GM19463 (cell line): ENCODE data around the gene ITGB6.

ENCODE experiments used
- ATAC-seq: cut with Tn5 transposase; IDR thresholded peaks from one replicate; pipeline ENCODE4 v1.9.1; 2021; ENCODE audit warnings: mild to moderate bottlenecking, moderate library complexity; ENCODE audit not compliant: unreplicated experiment

Gene ITGB6

DNA sequence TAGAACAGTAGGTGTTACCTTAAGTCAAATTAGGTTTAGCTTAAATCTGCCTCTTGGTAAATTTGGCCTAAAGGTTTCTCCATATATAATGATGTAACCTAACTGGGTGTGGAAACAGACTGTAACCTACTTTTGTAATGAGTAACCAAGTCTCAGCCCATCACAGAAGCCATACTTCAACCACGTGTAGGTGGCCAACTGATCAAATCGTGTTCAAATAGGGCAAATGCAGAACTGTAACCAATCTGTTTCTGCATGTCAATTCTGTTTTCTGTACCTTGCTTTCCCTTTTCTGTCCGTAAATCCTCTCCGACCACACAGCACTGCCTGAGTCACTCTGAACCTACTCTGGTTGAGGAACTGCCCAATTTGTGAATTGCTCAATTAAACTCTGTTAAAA is 103.7 kb downstream of the ITGB6 start:
- peak; percentile 78 for ATAC-seq

DNA sequence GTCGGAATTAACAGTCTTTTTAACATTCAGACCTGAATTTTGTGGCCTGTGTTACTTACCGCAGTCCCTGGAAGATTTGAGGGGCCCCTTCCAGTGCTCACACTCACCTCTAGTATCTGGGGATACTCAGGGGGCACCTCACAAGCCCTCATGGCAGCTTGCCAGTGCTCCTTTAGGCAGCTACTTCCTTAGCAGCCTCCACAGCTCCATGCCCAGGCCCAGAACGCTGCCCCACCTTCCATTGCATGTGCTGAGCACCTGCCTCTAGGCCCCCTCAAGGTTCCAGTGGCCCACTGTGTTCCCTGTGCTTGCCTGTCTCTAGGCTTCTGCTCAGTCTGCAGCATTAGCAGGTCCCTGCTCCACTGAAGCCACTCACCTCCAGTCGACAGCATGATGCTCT is 107.6 kb downstream of the ITGB6 start:
- no peak for ATAC-seq

DNA sequence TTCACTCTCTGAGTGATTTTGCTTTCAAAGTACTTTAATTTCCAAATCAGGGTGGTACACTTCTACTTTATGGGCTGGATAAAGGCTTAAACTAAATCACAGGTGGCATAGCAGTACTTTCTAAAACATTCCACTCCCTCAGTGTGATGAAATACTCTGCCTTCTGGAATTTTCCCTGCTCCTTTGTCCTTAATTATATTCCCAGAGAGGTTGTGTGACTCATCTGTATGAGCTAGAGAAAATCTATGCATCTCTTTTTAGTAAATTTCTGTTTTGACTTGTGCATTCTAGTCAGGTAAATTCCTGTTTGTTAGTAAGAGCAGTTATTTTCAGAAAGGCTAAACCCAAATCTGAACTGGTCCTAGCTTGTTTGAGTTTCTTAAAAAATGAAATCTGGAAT is 108.7 kb downstream of the ITGB6 start:
- no peak for ATAC-seq

DNA sequence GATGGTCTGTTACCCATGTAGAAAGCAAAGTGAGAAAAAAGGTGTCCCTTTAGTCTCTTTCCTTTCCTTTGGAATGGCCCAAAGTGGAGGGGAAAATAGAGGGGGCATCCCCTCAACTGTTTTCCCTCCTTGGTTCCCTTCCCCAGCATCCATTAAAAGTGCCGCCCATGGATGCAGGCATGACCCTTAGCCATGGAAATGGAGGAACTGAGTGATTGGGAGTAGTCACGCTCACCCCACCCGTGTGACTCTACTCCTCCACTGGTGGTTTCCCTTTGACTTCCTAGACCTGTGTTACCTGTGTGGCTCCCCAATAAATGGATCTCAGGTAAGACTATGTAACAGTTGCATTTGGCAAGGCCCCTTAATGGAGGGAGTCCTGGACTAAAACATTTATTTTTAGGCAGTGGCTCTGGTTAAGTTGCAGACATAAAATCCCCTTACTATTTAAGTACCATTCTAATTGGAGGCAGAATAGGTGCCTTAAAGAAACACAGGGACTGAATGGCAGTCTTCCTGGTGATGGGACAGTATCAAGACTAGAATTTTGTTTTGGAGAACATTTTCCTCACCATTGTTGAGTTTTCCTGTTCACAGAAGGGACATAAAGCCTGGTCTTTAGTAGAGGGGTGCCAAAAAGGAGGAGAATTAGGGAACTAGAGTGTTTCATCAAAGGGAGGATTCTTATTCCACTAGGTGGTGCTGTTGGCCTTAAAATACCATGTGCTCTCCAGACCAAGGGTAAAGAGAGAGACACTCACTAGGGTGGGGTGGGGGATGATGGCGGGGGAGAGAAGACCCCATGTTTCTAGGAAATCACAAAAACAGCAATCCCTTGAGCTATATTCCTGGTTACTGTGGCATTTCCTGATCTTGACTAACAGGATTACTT is 112.0 kb downstream of the ITGB6 start:
- no peak for ATAC-seq

DNA sequence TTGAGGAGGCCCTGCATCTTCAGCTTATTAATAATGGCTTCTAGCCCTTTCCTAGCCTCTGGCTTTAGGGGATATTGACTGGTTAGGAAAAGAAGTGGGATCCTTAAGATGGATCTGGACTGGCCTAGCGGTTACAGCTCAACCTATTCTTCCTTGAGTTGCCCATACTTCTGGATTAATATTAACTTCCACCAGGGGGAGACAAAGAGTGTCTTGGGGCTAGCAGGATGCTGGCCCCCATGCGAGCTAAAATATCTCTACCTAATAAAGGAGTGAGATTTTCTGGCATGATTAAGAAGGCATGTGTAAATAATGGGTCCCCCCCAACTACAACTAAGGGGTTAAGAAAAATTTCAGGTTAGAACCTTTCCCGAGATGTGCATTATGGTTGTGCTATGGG is 114.4 kb downstream of the ITGB6 start:
- ATAC-seq = no peak

DNA sequence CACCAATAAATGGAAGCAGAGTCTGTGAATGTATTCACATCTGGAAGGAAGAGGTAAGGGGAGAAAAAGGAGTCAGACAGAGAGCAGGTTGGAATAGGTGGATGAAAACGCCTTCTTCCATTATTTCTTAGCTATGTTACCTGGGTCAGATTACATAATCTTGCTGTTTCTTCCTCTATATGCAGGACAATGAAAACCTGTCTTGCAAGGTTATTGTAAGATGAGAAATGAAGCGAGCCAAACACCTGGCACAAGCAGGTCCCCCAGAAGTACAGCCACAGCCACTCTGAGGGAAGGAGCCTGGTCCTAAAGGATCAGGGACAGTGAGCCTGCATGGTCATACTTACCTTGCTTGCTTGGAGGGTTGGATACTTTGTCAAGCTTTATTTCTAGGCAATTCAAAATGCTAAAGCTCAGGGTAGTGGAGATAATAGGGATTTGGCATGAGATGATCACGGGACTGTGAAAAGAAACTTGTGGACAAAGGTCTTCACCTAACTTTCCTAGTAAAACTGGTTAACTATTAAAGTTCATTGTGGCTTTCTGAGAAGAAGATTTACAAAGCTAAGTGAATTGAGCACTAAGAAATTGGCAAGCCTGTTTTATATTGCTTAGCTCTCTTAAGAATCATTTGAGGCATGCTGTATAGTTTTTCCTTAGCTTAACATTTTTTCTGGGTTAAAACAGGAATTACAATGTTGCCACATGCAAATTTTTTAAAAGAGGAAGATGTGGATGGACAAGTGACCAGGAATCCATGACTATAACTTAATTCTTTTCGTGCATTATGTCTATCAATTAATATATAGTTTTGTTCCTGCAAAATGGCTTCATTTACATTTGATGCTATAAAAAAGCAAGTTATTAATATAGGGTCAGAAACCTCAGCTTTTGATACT is 121.9 kb downstream of the ITGB6 start:
- no peak for ATAC-seq

DNA sequence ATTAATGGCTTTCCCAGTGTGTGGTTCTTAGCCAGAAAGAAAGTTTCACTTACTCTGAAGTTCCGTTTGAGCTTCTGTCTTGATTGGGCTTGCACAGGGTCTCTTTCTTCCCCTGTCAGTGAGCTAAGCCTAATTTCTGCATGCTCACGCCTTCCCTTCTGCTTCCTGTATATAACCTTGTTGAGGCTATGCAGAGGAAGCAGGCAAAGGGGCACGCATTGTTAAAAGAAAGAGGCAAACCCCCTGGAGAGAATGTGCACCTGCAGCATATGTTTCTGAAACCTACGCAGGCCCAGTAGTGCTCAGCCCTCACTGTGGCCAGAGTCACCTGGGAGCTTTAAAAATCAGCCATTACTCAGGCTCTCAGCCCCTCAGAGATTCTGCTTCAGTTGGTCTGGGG is 123.2 kb downstream of the ITGB6 start:
- ATAC-seq = no peak

DNA sequence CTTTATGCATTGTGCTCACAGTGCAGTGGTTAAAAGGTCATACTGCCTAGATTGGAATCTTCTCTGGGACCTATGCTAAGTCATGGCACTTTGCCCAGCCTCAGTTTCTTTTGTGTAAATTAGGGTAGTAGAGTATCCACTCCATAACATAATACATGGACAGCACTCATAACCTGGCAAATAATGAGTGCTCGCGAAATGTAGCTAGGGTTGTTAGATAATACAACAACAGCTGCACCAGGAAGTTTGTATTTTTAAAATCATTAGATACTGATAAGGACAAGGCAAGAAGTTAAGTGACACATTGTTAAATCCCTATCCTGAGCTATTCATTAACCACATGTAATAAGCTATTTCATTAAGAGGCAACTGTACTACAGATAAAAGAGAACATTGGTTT is 123.8 kb downstream of the ITGB6 start:
- ATAC-seq = no peak

DNA sequence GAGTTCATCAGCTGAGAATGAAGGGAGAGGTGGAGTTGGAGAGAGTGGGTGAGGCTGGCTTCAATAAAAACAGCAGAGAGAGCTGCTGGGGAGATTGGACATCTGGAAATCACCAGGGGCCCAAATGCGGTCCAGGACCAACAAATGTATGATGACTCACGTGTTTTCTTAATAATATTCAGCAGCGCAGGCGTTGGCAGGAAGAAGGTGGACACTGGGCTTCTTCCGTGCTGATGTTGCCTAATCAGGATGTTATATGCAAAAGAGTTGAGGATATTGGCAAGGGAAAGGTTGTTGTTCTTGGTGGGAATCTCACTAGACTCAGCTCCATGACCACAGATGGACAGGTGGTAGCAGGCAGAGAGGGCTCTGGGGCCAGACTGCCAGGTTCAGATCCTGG is 124.9 kb downstream of the ITGB6 start:
- no peak for ATAC-seq

DNA sequence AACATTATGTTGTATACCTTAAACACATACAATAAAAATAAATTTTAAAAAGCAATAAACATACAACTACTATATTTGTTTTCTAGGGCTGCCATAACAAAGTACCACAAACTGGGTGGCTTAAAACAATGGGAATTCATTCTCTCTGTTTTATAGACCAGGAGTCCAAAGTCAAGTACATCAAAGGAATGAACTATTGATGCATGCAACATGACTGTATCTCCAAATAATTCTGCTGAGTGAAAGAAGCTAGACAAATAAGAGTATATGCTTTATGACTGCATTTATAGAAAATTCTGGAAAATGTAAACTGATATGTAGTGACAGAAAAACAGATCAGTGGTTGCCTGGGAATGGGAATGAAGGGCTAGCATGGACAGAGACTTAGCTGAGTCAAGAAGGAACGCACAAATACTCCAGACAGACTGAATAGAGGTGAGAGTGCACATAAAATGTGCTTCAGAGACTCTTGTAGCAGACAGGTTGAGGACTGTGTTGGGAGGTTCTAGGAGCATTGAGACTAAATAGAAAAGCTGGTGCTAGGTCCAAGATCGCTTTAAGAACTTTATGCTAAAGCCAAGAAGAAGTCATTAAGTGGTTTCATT is 126.7 kb downstream of the ITGB6 start:
- no peak for ATAC-seq

DNA sequence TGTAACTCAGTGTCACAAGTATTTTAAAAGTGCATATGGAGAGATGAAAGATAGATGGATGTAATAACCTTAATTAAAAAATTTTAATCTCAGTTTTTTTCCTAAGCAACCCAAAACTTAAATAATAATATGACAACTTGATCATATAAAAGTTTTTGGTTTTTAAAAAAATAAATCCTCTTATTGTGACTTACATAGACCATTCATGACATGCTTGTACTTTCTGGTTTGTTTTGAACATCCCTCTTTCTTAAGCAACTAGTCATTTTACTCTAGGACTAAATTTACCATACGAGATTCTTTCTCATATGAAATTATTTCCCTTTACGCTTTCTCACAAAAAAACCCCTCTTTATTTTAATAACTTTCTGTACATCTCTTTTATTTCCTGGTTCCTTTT is 131.2 kb downstream of the ITGB6 start:
- no peak for ATAC-seq

DNA sequence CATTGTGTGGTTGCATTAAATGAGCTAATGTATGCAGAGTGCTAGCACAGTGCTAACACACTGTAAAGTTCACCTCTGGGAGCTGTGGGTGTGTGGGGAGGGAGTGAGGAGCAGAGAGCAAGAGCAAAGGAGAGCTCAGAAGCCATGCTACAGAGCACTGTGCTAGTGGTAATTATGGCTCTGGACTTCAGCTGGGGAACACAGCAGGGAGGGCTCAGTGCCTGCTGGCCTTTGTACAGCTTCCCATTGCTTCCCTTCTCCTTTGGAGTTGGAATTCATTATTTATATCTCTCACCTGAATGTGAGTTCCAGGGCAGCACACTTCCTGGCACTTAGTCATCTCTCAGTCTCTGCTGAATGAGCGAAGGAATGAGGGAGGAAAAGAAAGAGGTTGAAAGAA is 135.2 kb downstream of the ITGB6 start:
- no peak for ATAC-seq

DNA sequence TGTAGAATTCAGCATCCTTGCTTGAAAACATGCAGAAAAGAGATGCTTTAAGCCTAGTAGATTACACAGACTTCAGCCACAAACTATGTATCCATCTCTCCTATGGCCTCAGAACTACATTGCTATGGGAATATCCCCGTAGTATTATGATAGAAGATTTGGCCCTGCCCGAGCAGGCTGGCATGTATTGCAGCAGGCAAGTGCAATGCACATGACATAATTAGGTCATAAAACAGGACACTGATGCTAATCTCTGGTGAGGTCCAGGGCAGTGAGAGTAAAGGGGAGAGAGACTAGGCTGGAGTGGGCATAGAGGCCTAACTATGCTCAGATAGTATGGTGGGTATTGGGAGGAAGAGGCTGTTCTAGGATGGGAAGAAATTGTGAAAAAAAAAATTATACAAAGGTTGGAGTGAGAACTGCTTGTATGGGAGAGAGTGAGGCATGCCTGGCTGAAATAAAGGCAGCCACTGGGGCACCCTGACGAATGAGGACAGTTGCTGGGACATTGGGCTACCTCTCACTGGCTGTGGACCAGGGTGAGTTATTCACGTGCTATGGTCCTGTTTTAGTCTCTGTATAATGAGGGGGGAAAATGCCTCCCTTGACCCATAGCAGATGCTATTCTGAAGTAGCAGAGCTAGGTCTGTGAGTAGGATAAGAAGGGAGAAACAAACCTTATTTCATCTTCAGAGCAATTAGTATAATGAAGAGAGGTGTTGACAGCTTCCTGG is 136.0 kb downstream of the ITGB6 start:
- no peak for ATAC-seq

DNA sequence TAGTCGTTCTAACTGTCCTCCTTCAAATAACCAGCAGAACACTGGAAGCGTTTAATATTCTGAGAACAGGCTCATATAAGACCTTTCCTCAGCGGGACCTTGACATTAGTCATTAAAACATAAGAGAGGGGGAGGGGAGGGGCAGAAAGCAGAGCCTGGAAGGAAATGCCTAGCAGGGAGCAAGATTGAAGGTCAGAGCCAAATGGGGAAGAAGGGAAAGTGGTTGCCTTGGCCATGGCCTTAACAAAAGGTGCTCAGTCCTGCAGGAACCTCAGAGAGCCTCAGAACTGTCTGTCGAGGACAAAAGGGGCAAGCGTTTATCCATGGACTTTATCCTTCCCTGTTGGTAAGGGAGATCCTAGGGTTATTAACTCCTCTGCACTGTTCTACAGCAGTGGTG is 136.8 kb downstream of the ITGB6 start:
- no peak for ATAC-seq

DNA sequence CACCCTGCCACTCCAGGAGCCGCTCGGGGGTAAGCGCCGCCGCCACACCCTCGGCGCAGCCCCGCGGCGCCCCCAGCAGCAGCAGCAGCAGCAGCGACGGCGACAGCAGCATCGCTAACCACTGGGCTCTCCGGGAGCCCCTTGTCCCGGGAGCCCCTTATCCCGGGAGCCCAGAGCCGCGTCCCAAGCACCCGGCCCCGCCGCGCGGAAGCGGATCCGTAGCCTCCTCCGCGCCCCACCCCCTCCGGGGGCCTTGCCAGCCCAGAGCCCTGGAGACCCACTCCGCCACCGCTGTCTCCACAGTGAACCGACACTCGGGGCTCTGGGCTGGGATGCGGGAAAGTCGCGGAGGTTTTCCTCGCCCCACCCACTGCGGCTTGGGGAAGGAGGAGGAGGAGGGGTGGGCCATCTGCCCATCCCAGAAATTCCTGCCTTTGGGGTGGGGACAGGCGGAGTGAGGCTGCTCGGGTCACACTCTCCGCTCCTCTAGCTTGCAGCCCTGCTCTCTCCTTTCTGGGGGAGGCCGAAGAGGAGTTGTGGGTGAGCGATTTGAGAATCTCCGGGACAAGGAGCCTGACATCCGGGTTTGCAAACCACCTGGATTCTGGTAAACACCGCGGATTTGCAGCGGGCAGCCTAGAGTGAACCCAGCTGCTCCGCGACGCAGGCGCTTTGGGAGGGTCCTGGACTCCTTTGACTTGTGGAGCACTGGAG is 137.6 kb downstream of the ITGB6 start, which contains the start of gene PLA2R1:
TSS of gene PLA2R1 (minus strand) at position 324 of the 714 bp plus-strand sequence. CDS start at position 112, 212 bp downstream.
- ATAC-seq = no peak

DNA sequence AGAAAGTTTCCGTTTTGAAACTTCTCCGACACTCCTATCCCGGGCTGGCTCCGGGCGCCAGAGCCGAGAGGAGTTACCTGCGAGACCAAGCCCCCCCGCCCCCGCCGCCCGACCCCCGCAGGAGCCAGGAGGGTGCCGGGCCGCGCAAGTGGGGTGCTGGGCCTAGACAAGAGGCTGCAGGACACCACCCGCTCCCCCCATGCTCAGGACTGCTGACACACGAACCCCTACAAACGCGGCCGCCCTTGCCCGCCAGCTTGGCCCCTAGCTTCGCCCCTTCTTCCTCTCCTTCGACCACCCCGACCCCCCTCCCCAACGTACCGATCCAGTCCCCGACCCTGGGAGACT is 138.2 kb downstream of the ITGB6 start:
- no peak for ATAC-seq

DNA sequence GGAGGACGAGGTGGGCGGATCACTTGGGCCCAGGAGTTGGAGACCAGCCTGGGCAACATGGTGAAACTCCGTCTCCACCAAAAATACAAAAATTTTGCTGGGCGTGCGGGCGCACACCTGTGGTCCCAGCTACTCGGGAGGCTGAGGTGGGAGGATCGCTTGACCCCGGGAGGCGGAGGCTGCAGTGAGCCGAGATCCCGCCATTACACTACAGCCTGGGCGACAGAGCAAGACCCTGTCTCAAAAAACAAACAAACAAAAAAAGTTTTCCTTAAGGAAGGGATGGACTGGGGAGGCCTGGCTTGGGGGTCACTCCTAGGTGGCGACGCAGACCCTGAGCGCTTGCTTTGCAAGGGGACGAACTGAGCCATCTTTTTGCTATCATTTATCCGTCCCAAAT is 138.5 kb downstream of the ITGB6 start:
- no peak for ATAC-seq

DNA sequence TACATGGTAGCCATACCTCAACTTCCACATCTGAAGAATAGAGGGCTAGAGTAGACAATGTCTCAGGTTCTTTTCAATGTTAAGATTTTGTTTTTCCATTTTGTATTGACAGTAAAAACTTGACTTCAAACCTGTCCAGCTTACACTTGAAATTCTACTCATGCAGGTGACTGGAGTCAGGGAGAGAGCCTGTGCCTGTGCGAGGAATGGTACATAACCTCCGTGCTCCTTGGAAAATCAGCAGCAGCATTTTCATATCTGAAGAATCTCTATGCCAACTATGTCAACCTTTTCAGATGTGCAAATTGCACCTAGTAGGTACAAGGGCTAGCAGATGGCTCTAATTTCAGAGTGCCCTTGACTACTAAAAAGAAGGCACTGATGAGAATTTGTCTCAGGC is 139.8 kb downstream of the ITGB6 start:
- ATAC-seq = no peak

DNA sequence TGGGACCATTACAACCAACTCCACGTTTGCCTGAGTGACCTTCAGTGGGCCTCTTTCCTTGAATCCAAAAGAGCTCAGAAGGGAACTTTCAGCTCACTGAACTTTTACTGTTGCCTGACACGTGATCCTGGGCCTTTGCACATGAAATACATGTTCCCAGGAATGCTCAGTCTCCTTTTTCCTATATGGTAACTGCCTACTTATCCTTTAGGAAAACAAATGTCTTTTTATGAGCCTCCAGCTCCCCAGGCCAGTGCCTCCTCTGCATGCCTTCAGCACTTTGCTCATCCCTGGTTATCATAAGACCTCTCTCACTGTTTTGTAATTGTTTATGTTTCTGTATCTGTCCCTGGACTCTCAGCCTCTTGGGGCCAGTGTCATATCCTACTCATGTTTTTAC is 142.7 kb downstream of the ITGB6 start:
- no peak for ATAC-seq

DNA sequence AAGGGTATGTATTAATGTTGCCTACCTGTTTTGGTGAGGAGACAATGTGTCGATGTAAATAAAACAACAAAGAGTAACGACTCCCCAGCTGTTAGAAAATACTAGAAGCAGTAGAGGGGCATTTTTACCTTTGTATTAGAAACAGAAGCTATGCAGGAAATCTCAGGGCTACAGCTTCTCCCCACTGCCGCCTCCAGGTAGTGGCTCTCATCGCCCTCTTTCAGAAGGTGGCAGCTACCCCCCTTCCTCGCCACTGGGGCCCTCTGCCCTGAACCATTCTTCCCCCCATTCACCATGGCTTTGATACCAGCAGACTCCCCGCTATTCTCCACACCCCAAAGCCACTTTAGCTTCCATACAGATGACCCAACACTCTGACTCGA is 144.4 kb downstream of the ITGB6 start:
- ATAC-seq = no peak
